Trophoblast cell (in vitro differentiated cells and primary cell): ENCODE results near the gene TMEM178B.

Source experiments
- DNase-seq, 2 donors: peaks; one replicate each; pipeline ENCODE4 v3.0.0-alpha.2; 2016
- H2AFZ ChIP-seq: 2 replicates; pipeline ENCODE4 v1.6.1; 2013; ENCODE audit warnings: low read length, moderate library complexity, mild to moderate bottlenecking; ENCODE audit not compliant: insufficient read depth, poor library complexity
- H2AK5ac ChIP-seq: 2 replicates; pipeline ENCODE4 v1.6.1; 2013; ENCODE audit warnings: mild to moderate bottlenecking, low read length
- H2BK120ac ChIP-seq: 2 replicates; pipeline ENCODE4 v1.6.1; 2013; ENCODE audit warnings: low read length, mild to moderate bottlenecking, moderate library complexity; ENCODE audit not compliant: insufficient read depth, poor library complexity
- H2BK12ac ChIP-seq: 2 replicates; pipeline ENCODE4 v1.6.1; 2013; ENCODE audit warnings: mild to moderate bottlenecking, low read length, moderate library complexity
- H2BK5ac ChIP-seq: 2 replicates; pipeline ENCODE4 v1.6.1; 2013; ENCODE audit warnings: low read length, low read depth, moderate library complexity, mild to moderate bottlenecking; ENCODE audit not compliant: poor library complexity
- H3K14ac ChIP-seq: 2 replicates; pipeline ENCODE4 v1.6.1; 2013; ENCODE audit warnings: mild to moderate bottlenecking, low read length
- H3K18ac ChIP-seq: 2 replicates; pipeline ENCODE4 v1.6.1; 2013; ENCODE audit warnings: mild to moderate bottlenecking, low read length
- H3K23ac ChIP-seq: 2 replicates; pipeline ENCODE4 v1.6.1; 2013; ENCODE audit warnings: low read length
- H3K27ac ChIP-seq: 2 replicates; pipeline ENCODE4 v1.5.1; 2013; ENCODE audit warnings: low read depth, mild to moderate bottlenecking, inconsistent platforms, low read length, moderate library complexity
- H3K27me3 ChIP-seq: 2 replicates; pipeline ENCODE4 v1.6.1; 2013; ENCODE audit warnings: inconsistent platforms, mild to moderate bottlenecking, low read length, moderate library complexity; ENCODE audit not compliant: insufficient read depth
- H3K36me3 ChIP-seq, 2 experiments: 1 replicate in 1 of 2; 2 replicates in 1 of 2; pipeline ENCODE4 v1.6.1; 2013; ENCODE audit warnings: low read length in 2 of 2, mild to moderate bottlenecking in 2 of 2, moderate library complexity in 1 of 2; ENCODE audit not compliant: insufficient read depth in 2 of 2, control insufficient read depth in 1 of 2
- H3K4ac ChIP-seq: 2 replicates; pipeline ENCODE4 v1.6.1; 2013; ENCODE audit warnings: low read depth, mild to moderate bottlenecking, low read length, moderate library complexity
- H3K4me1 ChIP-seq, 2 experiments: 1 replicate in 1 of 2; 2 replicates in 1 of 2; pipeline ENCODE4 v1.6.1; 2013; ENCODE audit warnings: low read length in 2 of 2, mild to moderate bottlenecking in 2 of 2, moderate library complexity in 1 of 2; ENCODE audit not compliant: insufficient read depth in 2 of 2, control insufficient read depth in 1 of 2
- H3K4me2 ChIP-seq: 2 replicates; pipeline ENCODE4 v1.6.1; 2013; ENCODE audit warnings: inconsistent platforms, mild to moderate bottlenecking, low read length, moderate library complexity
- H3K4me3 ChIP-seq: 2 replicates; pipeline ENCODE4 v1.5.1; 2013; ENCODE audit warnings: mild to moderate bottlenecking, low read depth, low read length, inconsistent platforms
- H3K79me1 ChIP-seq: one replicate; pipeline ENCODE4 v1.6.1; 2013; ENCODE audit warnings: low read length
- H3K79me2 ChIP-seq: 2 replicates; pipeline ENCODE4 v1.6.1; 2013; ENCODE audit warnings: low read length, mild to moderate bottlenecking; ENCODE audit not compliant: control insufficient read depth, insufficient read depth, poor library complexity
- H3K9ac ChIP-seq: 2 replicates; pipeline ENCODE4 v1.6.1; 2013; ENCODE audit warnings: mild to moderate bottlenecking, low read length
- H3K9me3 ChIP-seq: 2 replicates; pipeline ENCODE4 v1.6.1; 2013; ENCODE audit warnings: low read depth, mild to moderate bottlenecking, control low read depth, inconsistent platforms, low read length; ENCODE audit not compliant: insufficient read depth
- H4K12ac ChIP-seq: 2 replicates; pipeline ENCODE4 v1.6.1; 2013; ENCODE audit warnings: low read depth, mild to moderate bottlenecking, low read length, moderate library complexity
- H4K8ac ChIP-seq: 2 replicates; pipeline ENCODE4 v1.6.1; 2013; ENCODE audit warnings: low read depth, mild to moderate bottlenecking, low read length, moderate library complexity
- H4K91ac ChIP-seq: one replicate; pipeline ENCODE4 v1.6.1; 2013; ENCODE audit warnings: low read depth, mild to moderate bottlenecking, low read length, moderate library complexity
- WGBS: extraction: QIAGEN DNeasy Blood & Tissue Kit; methylation state at CpG from one replicate; pipeline ENCODE4 v1.1.7; 2013; ENCODE audit warnings: missing lambda C conversion rate; ENCODE audit not compliant: insufficient read length, insufficient coverage; ENCODE audit errors: extremely low coverage; 5-methylcytosine and 5-hydroxymethylcytosine counted together

The TMEM178B gene

GRCh38 chr7:141313896-141314295, 240.0 kb downstream of the TMEM178B start:
- H2BK5ac ChIP-seq: no peak overlapping the region
- no peak overlapping the region for H3K27ac ChIP-seq
- no peak overlapping the region for H3K18ac ChIP-seq
- no peak overlapping the region for H3K4me2 ChIP-seq
- H2BK12ac ChIP-seq: no peak overlapping the region
- H3K9me3 ChIP-seq: no peaks in the 10 kb centered on the region
- no peak for DNase-seq
- H3K14ac ChIP-seq: no peak overlapping the region
- no peak overlapping the region for H2BK120ac ChIP-seq
- no peak overlapping the region for H3K9ac ChIP-seq
- H4K91ac ChIP-seq: no peak overlapping the region
- H4K8ac ChIP-seq: no peak overlapping the region
- no peak overlapping the region for H2AK5ac ChIP-seq
- no peak overlapping the region for H3K23ac ChIP-seq
- no peaks in the 10 kb centered on the region for H3K4me1 ChIP-seq
- no peak overlapping the region for H2AFZ ChIP-seq
- H3K27me3 ChIP-seq: no peaks in the 10 kb centered on the region
- H3K4ac ChIP-seq: no peak overlapping the region
- no peaks in the 10 kb centered on the region for H3K36me3 ChIP-seq
- no peak overlapping the region for H3K4me3 ChIP-seq
- WGBS: no CpG with 5 or more reads among the region's 5 CpGs
- no peaks in the 10 kb centered on the region for H3K79me2 ChIP-seq
- no peaks in the 10 kb centered on the region for H3K79me1 ChIP-seq
- no peak overlapping the region for H4K12ac ChIP-seq

DNA sequence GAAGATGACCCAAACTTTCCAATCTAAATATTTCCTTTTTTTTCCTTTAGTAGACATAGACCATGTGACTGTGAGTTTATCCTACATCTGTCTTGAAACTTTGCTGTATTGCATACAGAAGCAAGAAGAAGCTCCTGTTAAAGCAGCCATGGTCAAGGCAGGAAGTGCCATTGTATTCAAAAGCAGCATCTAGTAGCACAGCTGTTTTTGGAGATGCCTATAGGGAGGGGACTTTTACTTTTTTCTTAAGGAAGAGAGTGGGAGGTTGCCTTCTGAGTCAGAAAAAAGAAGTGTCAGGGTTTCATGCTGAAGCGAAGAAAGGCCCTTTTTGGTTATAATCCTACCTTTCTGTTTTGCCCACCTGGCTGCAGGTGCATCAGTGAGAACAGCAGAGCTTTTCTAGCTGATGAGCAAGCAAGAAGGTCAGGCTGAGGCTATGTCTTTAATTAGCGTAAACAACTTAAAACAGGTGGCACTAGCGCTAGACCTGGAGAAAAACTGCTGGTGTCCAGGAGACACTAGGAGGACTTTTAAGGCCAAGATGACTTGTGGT, 243.2 kb downstream of the TMEM178B start:
- H3K27me3 ChIP-seq: no peaks in the 10 kb centered on the region
- no peak overlapping the region for H2BK12ac ChIP-seq
- no peaks in the 10 kb centered on the region for H3K4me1 ChIP-seq
- no peak overlapping the region for H3K27ac ChIP-seq
- no peak overlapping the region for H3K9ac ChIP-seq
- H3K4me3 ChIP-seq: no peak overlapping the region
- H3K9me3 ChIP-seq: peaks cover 4% of the 10 kb centered on the region
- WGBS: no CpG with 5 or more reads among the region's 3 CpGs
- no peak overlapping the region for H2BK120ac ChIP-seq
- no peak overlapping the region for H3K18ac ChIP-seq
- H3K79me2 ChIP-seq: no peaks in the 10 kb centered on the region
- H3K4ac ChIP-seq: no peak overlapping the region
- no peak overlapping the region for H4K12ac ChIP-seq
- H3K14ac ChIP-seq: no peak overlapping the region
- H2BK5ac ChIP-seq: no peak overlapping the region
- H3K79me1 ChIP-seq: no peaks in the 10 kb centered on the region
- H3K36me3 ChIP-seq: no peaks in the 10 kb centered on the region
- H2AK5ac ChIP-seq: no peak overlapping the region
- no peak overlapping the region for H2AFZ ChIP-seq
- no peak overlapping the region for H4K91ac ChIP-seq
- H3K23ac ChIP-seq: no peak overlapping the region
- H3K4me2 ChIP-seq: no peak overlapping the region
- H4K8ac ChIP-seq: no peak overlapping the region
- DNase-seq: no peak

DNA sequence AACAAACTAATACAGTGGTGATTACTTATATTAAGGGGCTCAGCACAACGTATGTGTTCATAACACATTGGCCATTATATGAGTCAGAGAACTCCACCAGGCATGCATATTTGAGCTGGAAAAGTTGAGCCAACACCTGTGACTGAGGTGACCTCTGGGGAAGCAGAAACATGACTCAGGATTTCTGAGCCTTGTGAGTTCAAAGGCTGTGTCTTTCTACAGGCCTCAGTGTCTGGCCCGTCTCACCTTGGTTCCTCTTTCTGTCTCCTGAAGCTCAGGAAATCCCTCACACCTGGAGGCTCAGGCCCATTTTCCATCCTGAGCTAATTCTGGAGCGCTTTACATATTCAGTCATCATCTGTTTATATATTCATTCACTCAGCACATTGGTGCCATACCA, 246.4 kb downstream of the TMEM178B start:
- H2BK5ac ChIP-seq: no peak overlapping the region
- peaks cover 4% of the 10 kb centered on the region for H3K9me3 ChIP-seq
- no CpG with 5 or more reads among the region's 3 CpGs for WGBS
- no peaks in the 10 kb centered on the region for H3K4me1 ChIP-seq
- no peak overlapping the region for H2BK12ac ChIP-seq
- H4K8ac ChIP-seq: no peak overlapping the region
- H3K27ac ChIP-seq: no peak overlapping the region
- no peaks in the 10 kb centered on the region for H3K27me3 ChIP-seq
- H3K18ac ChIP-seq: no peak overlapping the region
- no peak overlapping the region for H3K14ac ChIP-seq
- no peak overlapping the region for H3K4me2 ChIP-seq
- no peaks in the 10 kb centered on the region for H3K79me2 ChIP-seq
- H3K36me3 ChIP-seq: no peaks in the 10 kb centered on the region
- no peak overlapping the region for H3K4ac ChIP-seq
- H3K23ac ChIP-seq: no peak overlapping the region
- no peak for DNase-seq
- no peak overlapping the region for H2AK5ac ChIP-seq
- H2AFZ ChIP-seq: no peak overlapping the region
- no peak overlapping the region for H3K9ac ChIP-seq
- no peak overlapping the region for H3K4me3 ChIP-seq
- no peak overlapping the region for H4K12ac ChIP-seq
- H4K91ac ChIP-seq: no peak overlapping the region
- no peak overlapping the region for H2BK120ac ChIP-seq
- H3K79me1 ChIP-seq: no peaks in the 10 kb centered on the region

GRCh38 chr7:141322383-141322782, 248.5 kb downstream of the TMEM178B start:
- Histone ChIP-seq H3K27me3 (no peaks in the 10 kb centered on the region), H3K36me3 (no peaks in the 10 kb centered on the region), H2BK120ac (no peak overlapping the region), H3K4me1 (no peaks in the 10 kb centered on the region), H4K91ac (no peak overlapping the region), H2BK5ac (no peak overlapping the region), H3K23ac (no peak overlapping the region), H3K4me3 (no peak overlapping the region), H2AFZ (no peak overlapping the region), H3K4me2 (no peak overlapping the region), H3K79me2 (no peaks in the 10 kb centered on the region), H4K12ac (no peak overlapping the region), H2AK5ac (no peak overlapping the region), H3K9me3 (peaks cover 4% of the 10 kb centered on the region), H3K27ac (no peak overlapping the region), H3K14ac (no peak overlapping the region), H4K8ac (no peak overlapping the region), H2BK12ac (peak overlapping the region; percentile 30), H3K9ac (no peak overlapping the region), H3K79me1 (no peaks in the 10 kb centered on the region), H3K4ac (no peak overlapping the region), H3K18ac (no peak overlapping the region)
- no peak for DNase-seq
- no CpG with 5 or more reads among the region's 6 CpGs for WGBS
